ENCODE results near the gene CRIM1. TPM values are rescaled to one million over a fixed set of nuclear protein-coding genes. Genes with fewer than 3 reads are reported as not detected.

The CRIM1 gene
- total and polyA plus RNA-seq, 2 of the 8 experiments (the other 6 are each of a cell fraction or from before 2014, with no cell fraction given) = 9.4 to 28.4 TPM

GRCh38 chr2:36452260-36452659 lies 96.7 kb downstream of the CRIM1 start (continued):
- TF ChIP-seq SIX5 (IDR thresholded peaks at IDR 0.05; ENCODE audit: low read depth, low read length) = no peak
- no peak for TF ChIP-seq EZH2 (IDR thresholded peaks at IDR 0.05; ENCODE audit: low read depth, low read length, severe bottlenecking)
- TF ChIP-seq CREB1 (IDR thresholded peaks at IDR 0.05) = no peak
- no peak for TF ChIP-seq E2F6 (IDR thresholded peaks at IDR 0.05)
